Measurements from ENCODE around the gene NOX3.

NOX3 gene

GRCh38 chr6:155399062-155399744, 56.4 kb downstream of the NOX3 start:
- no peak for DNase-seq

- no peak for DNase-seq
Observed at GRCh38 chr6:155398701-155399061, 57.0 kb downstream of the NOX3 start.

- no peak for DNase-seq
Observed at GRCh38 chr6:155398221-155398620, 57.4 kb downstream of the NOX3 start.

- no peak for DNase-seq
Observed at GRCh38 chr6:155397172-155397705, 58.4 kb downstream of the NOX3 start.

GRCh38 chr6:155396605-155397004, 59.0 kb downstream of the NOX3 start:
- DNase-seq: no peak

GRCh38 chr6:155395339-155395738, 60.3 kb downstream of the NOX3 start:
- no peak for DNase-seq

GRCh38 chr6:155389130-155389529, 66.5 kb downstream of the NOX3 start:
- no peak for DNase-seq

GRCh38 chr6:155388591-155388990, 67.0 kb downstream of the NOX3 start:
- no peak for DNase-seq

- no peak for DNase-seq
Observed at GRCh38 chr6:155387481-155387880, 68.2 kb downstream of the NOX3 start.

GRCh38 chr6:155384321-155384952, 71.2 kb downstream of the NOX3 start:
- DNase-seq: no peak

- no peak for DNase-seq
Observed at GRCh38 chr6:155383913-155384312, 71.7 kb downstream of the NOX3 start.

- DNase-seq: no peak
Observed at GRCh38 chr6:155382338-155382685, 73.3 kb downstream of the NOX3 start.

GRCh38 chr6:155381673-155382337, 73.8 kb downstream of the NOX3 start:
- no peak for DNase-seq

GRCh38 chr6:155380666-155381332, 74.8 kb downstream of the NOX3 start:
- DNase-seq: no peak

- no peak for DNase-seq
Observed at GRCh38 chr6:155378724-155379123, 76.9 kb downstream of the NOX3 start.

GRCh38 chr6:155378276-155378675, 77.4 kb downstream of the NOX3 start:
- DNase-seq: no peak

- no peak for DNase-seq
Observed at GRCh38 chr6:155377061-155377460, 78.6 kb downstream of the NOX3 start.

- no peak for DNase-seq
Observed at GRCh38 chr6:155375801-155376200, 79.8 kb downstream of the NOX3 start.

GRCh38 chr6:155374681-155375080, 81.0 kb downstream of the NOX3 start:
- DNase-seq: no peak

- no peak for DNase-seq
Observed at GRCh38 chr6:155373276-155373675, 82.4 kb downstream of the NOX3 start.

GRCh38 chr6:155372256-155372655, 83.4 kb downstream of the NOX3 start:
- DNase-seq: no peak

- DNase-seq: no peak
Observed at GRCh38 chr6:155371230-155371629, 84.4 kb downstream of the NOX3 start.

- no peak for DNase-seq
Observed at GRCh38 chr6:155366325-155366724, 89.3 kb downstream of the NOX3 start.
